Gastroesophageal sphincter (tissue), 4 donors: Measurements from ENCODE around the gene AMMECR1. TPM values are rescaled to one million over a fixed set of nuclear protein-coding genes. Genes with fewer than 3 reads are reported as not detected.

Experiments
- ATAC-seq: fragments of 150-250 bp; one replicate; pipeline ENCODE4 v1.9.1; 2016; ENCODE audit warnings: mild to moderate bottlenecking, moderate library complexity
- H3K27ac ChIP-seq, 4 donors: fragments of 200-600 bp; sonication (generic) in 3 of 4; 1 replicate in 3 of 4; 2 replicates in 1 of 4; pipeline ENCODE4 v1.5.1; 2016 to 2019
- H3K27me3 ChIP-seq: fragments of 200-600 bp; sonication (generic); one replicate; pipeline ENCODE4 v1.5.1; 2019
- H3K36me3 ChIP-seq, 2 donors: fragments of 200-600 bp; sonication (generic); one replicate each; pipeline ENCODE4 v1.5.1; 2019; ENCODE audit warnings: control low read depth in 1 of 2
- H3K4me1 ChIP-seq, 3 donors: fragments of 200-600 bp; sonication (generic); 1 replicate in 2 of 3; 2 replicates in 1 of 3; pipeline ENCODE4 v1.5.1; 2016 to 2019; ENCODE audit warnings: control low read depth in 2 of 3
- H3K4me3 ChIP-seq, 2 donors: fragments of 200-600 bp; sonication (generic); one replicate each; pipeline ENCODE4 v1.5.1; 2019; ENCODE audit warnings: mild to moderate bottlenecking in 1 of 2, moderate library complexity in 1 of 2
- H3K9me3 ChIP-seq, 3 donors: fragments of 200-600 bp; sonication (generic); one replicate each; pipeline ENCODE4 v1.5.1; 2017 to 2019; ENCODE audit warnings: control low read depth in 2 of 3
- EP300 ChIP-seq: sonication (generic); formaldehyde crosslinking; IDR thresholded peaks from one replicate; pipeline ENCODE4 v1.6.1; 2017; ENCODE audit warnings: antibody characterized with exemption, mild to moderate bottlenecking
- POLR2A ChIP-seq, 2 donors: fragments of 450-650 bp; IDR thresholded peaks; one replicate each; pipeline ENCODE4 v1.6.1; 2017; ENCODE audit warnings: antibody characterized with exemption in 2 of 2, mild to moderate bottlenecking in 2 of 2, moderate library complexity in 1 of 2
- POLR2AphosphoS5 ChIP-seq: sonication (generic); formaldehyde crosslinking; IDR thresholded peaks from one replicate; pipeline ENCODE4 v1.6.1; 2017; ENCODE audit warnings: antibody characterized with exemption
- WGBS, 2 donors: methylation state at CpG; one replicate each; pipeline ENCODE4 v1.1.5; 2018; ENCODE audit warnings: low coverage in 1 of 2; 5-methylcytosine and 5-hydroxymethylcytosine counted together
- total RNA-seq, 4 donors: library from RNA; depleted of rRNA; stranded (reverse); fragments of >200 nt; gene quantifications; one replicate each; pipeline ENCODE4 v1.1.0, GENCODE V29; 2016
- TF ChIP-seq, protein P1 (sequence below), 4 experiments: fragments of 200-600 bp in 2 of 4; fragments of 450-650 bp in 2 of 4; sonication (generic) in 1 of 4; IDR thresholded peaks; one replicate each; pipeline ENCODE4 v1.5.1; 2017 to 2019; ENCODE audit warnings: antibody characterized with exemption in 4 of 4, mild to moderate bottlenecking in 2 of 4, moderate library complexity in 2 of 4

The AMMECR1 gene
- total RNA-seq, 4 donors from 2014 or later, result 2.6 to 6.8 (median 3.6) TPM

DNA sequence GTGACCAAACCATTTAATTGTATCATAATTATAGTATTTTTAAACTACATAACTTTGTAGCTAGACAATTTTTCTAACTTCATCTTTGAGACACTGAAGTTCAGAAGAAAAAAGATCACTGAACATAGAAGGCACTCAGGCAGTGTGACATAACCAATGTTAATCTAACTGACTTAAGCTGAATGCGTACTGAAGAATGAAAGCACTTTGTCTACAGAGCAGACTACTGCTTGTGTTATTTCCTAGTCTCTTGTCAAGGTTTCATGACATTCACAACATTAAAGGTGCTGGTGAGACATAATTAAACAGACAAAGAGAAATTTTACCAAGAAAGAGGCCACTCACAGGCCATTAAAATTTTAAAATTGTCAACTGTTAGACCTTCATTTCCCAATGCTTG lies 13.5 kb downstream of the AMMECR1 start:
- no peak overlapping the region for H3K4me3 ChIP-seq
- no peaks in the 10 kb centered on the region for H3K9me3 ChIP-seq
- ATAC-seq, result no peak
- no peaks in the 10 kb centered on the region for H3K4me1 ChIP-seq
- 78 to 100% methylated on average over 1 of the region's 1 CpG for WGBS, 2 donors
- no peaks in the 10 kb centered on the region for H3K27me3 ChIP-seq
- TF ChIP-seq EP300, result no peak
- no peak for TF ChIP-seq POLR2A (IDR thresholded peaks at IDR 0.05)
- TF ChIP-seq POLR2AphosphoS5, result no peak
- TF ChIP-seq, protein P1, sequence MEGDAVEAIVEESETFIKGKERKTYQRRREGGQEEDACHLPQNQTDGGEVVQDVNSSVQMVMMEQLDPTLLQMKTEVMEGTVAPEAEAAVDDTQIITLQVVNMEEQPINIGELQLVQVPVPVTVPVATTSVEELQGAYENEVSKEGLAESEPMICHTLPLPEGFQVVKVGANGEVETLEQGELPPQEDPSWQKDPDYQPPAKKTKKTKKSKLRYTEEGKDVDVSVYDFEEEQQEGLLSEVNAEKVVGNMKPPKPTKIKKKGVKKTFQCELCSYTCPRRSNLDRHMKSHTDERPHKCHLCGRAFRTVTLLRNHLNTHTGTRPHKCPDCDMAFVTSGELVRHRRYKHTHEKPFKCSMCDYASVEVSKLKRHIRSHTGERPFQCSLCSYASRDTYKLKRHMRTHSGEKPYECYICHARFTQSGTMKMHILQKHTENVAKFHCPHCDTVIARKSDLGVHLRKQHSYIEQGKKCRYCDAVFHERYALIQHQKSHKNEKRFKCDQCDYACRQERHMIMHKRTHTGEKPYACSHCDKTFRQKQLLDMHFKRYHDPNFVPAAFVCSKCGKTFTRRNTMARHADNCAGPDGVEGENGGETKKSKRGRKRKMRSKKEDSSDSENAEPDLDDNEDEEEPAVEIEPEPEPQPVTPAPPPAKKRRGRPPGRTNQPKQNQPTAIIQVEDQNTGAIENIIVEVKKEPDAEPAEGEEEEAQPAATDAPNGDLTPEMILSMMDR (IDR thresholded peaks at IDR 0.05), result no peak
- no peaks in the 10 kb centered on the region for H3K36me3 ChIP-seq
- no peak overlapping the region for H3K27ac ChIP-seq

DNA sequence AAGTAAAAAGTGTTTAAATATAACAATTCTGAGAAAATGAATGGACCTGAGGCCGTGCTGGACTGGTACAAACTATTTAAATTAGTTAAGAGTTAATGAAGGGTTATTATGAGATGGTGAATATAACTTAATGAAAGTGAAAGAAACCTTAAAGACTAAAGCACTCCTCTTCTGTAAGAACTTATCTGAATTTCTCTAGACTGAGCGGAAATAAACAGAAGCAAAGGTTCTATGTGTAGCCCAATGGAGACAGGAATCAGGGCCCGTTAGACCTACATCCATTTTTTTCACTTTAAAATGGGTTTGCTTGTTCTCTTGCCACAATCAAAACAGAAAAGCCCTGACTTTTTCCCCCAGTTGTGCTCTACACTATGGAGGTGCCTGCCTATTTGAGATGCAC lies 14.9 kb downstream of the AMMECR1 start:
- no peak for ATAC-seq

DNA sequence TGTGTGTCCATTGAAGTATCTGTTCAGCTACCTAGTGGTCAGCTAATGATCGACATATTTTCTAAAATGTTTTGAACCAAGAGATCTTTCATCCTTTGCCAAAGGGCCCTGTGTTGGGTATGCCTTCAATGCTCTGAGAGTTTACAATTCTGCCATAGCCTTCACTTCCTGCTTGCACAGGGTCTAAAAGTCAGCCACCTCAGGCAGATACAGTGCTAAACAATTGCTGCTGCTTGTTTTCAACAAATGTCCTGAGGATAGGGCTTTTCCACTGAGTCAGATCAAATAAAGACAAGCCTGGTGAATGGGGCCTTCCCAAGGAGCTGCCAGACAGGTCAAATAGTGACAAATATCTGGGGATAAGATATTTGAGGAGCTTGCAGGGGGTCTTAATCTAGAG lies 16.7 kb downstream of the AMMECR1 start:
- Histone ChIP-seq H3K27me3 (no peaks in the 10 kb centered on the region), H3K4me3 (no peak overlapping the region), H3K36me3 (no peaks in the 10 kb centered on the region), H3K27ac (no peak overlapping the region), H3K9me3 (no peaks in the 10 kb centered on the region), H3K4me1 (no peaks in the 10 kb centered on the region)
- ATAC-seq, result no peak
- TF ChIP-seq POLR2A (IDR thresholded peaks at IDR 0.05), result no peak
- TF ChIP-seq, protein P1 (IDR thresholded peaks at IDR 0.05), result no peak
- no peak for TF ChIP-seq EP300
- TF ChIP-seq POLR2AphosphoS5, result no peak
- 83% methylated on average over 1 of the region's 1 CpG for WGBS, 2 donors

More for the DNA sequence above, 14.9 kb downstream of the AMMECR1 start:
- 84 to 92% methylated on average over 2 to 3 of the region's 3 CpGs for WGBS, 2 donors
- Histone ChIP-seq H3K4me3 (no peak overlapping the region), H3K27ac (no peak overlapping the region), H3K36me3 (no peaks in the 10 kb centered on the region), H3K9me3 (no peaks in the 10 kb centered on the region), H3K4me1 (no peaks in the 10 kb centered on the region), H3K27me3 (no peaks in the 10 kb centered on the region)
- TF ChIP-seq POLR2A (IDR thresholded peaks at IDR 0.05), result no peak

DNA sequence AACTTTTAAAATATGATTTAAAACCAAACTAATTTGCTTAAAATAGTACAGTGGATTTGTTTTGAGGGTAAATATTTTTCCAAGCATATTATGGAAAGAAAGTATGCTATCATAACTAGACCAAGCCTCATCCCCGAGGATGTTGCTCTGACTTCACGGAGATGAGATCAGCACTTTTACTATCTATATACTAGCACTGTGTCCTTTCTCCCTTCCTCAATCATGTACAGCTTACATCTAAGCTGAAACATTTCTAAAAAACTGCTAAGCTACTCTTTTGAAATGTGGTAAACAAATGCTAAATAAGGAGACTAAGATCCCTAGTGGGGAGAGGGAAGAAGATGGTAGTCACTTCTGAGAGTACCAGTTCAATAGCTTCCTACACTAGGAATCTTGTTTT lies 23.8 kb downstream of the AMMECR1 start:
- TF ChIP-seq POLR2AphosphoS5 (no peak), EP300 (no peak), POLR2A (IDR thresholded peaks at IDR 0.05) (no peak)
- TF ChIP-seq, protein P1 (IDR thresholded peaks at IDR 0.05), result no peak
- no peak overlapping the region for H3K27ac ChIP-seq
- H3K4me3 ChIP-seq, result no peak overlapping the region
- no peaks in the 10 kb centered on the region for H3K9me3 ChIP-seq
- H3K27me3 ChIP-seq, result no peaks in the 10 kb centered on the region
- no peak for ATAC-seq
- no peaks in the 10 kb centered on the region for H3K4me1 ChIP-seq
- H3K36me3 ChIP-seq, result no peaks in the 10 kb centered on the region
- WGBS, 2 donors, result 90 to 100% methylated on average over 2 of the region's 2 CpGs

DNA sequence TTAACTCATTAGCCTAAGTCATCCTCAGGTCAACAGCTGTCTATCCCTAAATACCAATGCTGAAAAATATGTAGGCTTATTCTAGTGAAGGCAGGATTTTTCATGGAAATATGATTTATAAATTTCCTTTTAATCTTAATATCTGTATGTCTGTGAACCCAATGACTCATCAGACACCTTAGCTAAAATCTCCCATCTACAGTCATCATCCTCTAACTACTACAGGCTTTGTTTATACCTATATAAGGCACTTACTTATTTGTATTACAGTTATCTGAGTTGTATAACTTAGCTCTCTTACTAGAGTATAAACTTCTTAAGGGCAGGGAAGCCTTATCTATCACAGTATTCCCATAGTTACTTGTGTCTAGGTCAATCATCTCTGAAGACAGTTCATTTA lies 24.2 kb downstream of the AMMECR1 start:
- no peaks in the 10 kb centered on the region for H3K4me1 ChIP-seq
- ATAC-seq, result no peak
- no peak overlapping the region for H3K4me3 ChIP-seq
- H3K27me3 ChIP-seq, result no peaks in the 10 kb centered on the region
- no peak overlapping the region for H3K27ac ChIP-seq
- no peaks in the 10 kb centered on the region for H3K9me3 ChIP-seq
- H3K36me3 ChIP-seq, result no peaks in the 10 kb centered on the region
- TF ChIP-seq, protein P1 (IDR thresholded peaks at IDR 0.05), result no peak
- TF ChIP-seq POLR2A (IDR thresholded peaks at IDR 0.05), result no peak
- no peak for TF ChIP-seq POLR2AphosphoS5
